Stimulated activated naive B cell treated with anti-CD40 and anti-IgM and Interleukin-4, amounts not matched to agents 10 μg/mL and 1 μg/mL and 100 μg/mL, for 72 hours (primary cell): ENCODE measurements around the gene IQCN.
A peak's percentile ranks its signal among the peaks of the same experiment; 100 is the strongest.

Experiments
- ATAC-seq, 2 donors: fragments of 150-1000 bp; cut with Tn5 transposase; replicated peaks; 2 replicates each; pipeline ENCODE4 v1.10.0; 2021; ENCODE audit warnings: moderate library complexity in 1 of 2
- DNase-seq: peaks from one replicate; pipeline ENCODE4 v3.0.0; 2021
- H3K27ac Mint-ChIP-seq: one replicate; pipeline ENCODE4 v1.8.0; 2022; ENCODE audit warnings: mild to moderate bottlenecking, mixed read lengths
- H3K27me3 Mint-ChIP-seq, 2 donors: one replicate each; pipeline ENCODE4 v1.8.0; 2022; ENCODE audit warnings: mixed read lengths in 2 of 2
- H3K36me3 Mint-ChIP-seq, 2 donors: one replicate each; pipeline ENCODE4 v1.8.0; 2022; ENCODE audit warnings: mixed read lengths in 2 of 2, mild to moderate bottlenecking in 1 of 2
- H3K4me1 Mint-ChIP-seq, 2 donors: one replicate each; pipeline ENCODE4 v1.8.0; 2022; ENCODE audit warnings: mixed read lengths in 2 of 2, mild to moderate bottlenecking in 1 of 2
- H3K4me3 Mint-ChIP-seq, 2 donors: one replicate each; pipeline ENCODE4 v1.8.0; 2022; ENCODE audit warnings: mild to moderate bottlenecking in 2 of 2, mixed read lengths in 2 of 2, moderate library complexity in 1 of 2
- H3K9me3 Mint-ChIP-seq, 2 donors: one replicate each; pipeline ENCODE4 v1.8.0; 2022; ENCODE audit warnings: mixed read lengths in 2 of 2, mild to moderate bottlenecking in 1 of 2

Gene IQCN

DNA sequence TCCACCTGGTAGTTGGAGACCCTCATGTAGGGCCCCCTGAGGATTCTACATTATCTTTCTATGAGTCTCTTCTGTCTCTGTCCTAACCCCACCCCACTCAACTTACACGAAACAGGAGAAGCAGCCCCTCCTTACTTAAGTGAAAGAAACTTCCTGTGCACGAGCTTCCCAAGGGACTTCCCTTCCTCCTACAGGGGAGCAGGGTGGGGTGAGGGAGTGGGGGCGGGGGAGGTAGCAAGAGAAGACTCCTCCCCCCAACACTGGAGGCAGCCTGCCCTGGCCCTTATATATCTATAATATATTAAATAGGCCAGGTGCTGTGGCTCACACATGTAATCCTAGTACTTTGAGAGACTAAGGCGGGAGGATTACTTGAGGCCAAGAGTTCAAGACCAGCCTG, 42.5 kb downstream of the IQCN start:
- Mint-ChIP-seq H3K36me3 (peaks cover 3% of the 10 kb centered on the region in 2 donors), H3K27me3 (peaks cover 73 to 84% of the 10 kb centered on the region in 2 donors), H3K4me3 (no peak overlapping the region), H3K4me1 (peaks cover 34 to 49% of the 10 kb centered on the region in 2 donors), H3K9me3 (peaks cover 6 to 8% of the 10 kb centered on the region in 2 donors), H3K27ac (no peak overlapping the region)
- ATAC-seq (peak; percentile 11 to 20), DNase-seq (no peak)

DNA sequence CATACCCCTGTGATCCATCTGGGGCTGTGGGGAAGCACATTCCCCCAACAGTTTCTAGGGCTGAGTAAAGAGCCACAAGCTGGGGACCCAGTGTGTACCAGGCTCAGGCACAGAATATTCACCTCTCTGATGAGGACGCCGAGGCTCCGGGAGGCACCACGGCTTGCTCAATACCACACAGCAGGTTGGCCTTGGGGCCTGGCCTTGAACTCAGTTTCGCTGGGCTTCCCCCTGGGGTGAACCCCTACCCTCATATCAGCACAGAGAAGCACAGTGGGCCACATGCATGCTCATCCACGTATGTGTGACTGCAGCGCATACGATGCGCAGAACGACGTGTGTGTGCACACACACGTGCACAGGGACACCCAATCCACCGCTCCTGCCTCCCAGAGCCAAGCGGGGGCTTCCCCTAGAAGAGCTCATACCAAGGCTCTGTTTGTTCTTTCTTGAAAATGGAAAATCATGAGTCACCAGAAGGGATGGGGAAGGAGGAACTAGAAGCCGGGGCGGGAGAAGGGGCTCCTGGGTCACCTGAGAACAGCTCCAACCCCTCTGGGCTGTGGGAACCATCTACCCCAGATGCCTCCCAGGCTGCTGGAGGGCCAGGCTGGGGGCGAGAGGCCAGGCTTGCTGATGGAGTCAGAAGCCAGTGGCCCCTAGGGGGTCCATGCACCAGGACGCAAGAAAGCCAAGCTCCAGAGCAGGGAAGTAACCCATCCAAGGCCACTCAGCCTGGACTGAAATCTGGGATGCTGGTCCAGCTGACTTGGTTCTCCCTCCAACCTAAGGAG, 43.1 kb downstream of the IQCN start:
- Mint-ChIP-seq H3K27me3 (peaks cover 70 to 83% of the 10 kb centered on the region in 2 donors), H3K4me3 (no peak overlapping the region), H3K4me1 (peaks cover 37 to 51% of the 10 kb centered on the region in 2 donors), H3K9me3 (peaks cover 6 to 8% of the 10 kb centered on the region in 2 donors), H3K27ac (peak overlapping the region; percentile 32), H3K36me3 (peaks cover 3% of the 10 kb centered on the region in 2 donors)
- DNase-seq (no peak), ATAC-seq (peak; percentile 55 to 68)

DNA sequence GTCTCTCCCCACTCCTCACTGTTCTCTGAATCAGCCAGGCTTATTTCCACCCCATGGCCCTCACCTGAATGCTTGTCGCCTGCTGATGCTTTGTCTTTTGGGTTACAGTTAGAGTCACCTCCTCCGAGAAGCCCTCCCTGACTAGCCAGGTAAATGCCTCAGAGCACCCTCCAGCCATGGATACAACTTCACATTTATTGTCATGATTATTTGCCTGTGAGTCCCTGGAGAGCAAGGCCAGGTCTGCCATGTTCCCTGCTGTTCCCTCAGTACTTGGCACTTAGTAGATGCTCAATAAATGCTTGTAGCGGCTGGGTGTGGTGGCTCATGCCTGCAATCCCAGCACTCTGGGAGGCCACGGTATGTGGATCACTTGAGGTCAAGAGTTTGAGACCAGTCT, 44.3 kb downstream of the IQCN start:
- Mint-ChIP-seq H3K4me1 (peaks cover 46 to 62% of the 10 kb centered on the region in 2 donors), H3K9me3 (peaks cover 6 to 8% of the 10 kb centered on the region in 2 donors), H3K27ac (no peak overlapping the region), H3K4me3 (no peak overlapping the region), H3K27me3 (peaks cover 70 to 83% of the 10 kb centered on the region in 2 donors), H3K36me3 (peaks cover 3% of the 10 kb centered on the region in 2 donors)
- ATAC-seq (no peak), DNase-seq (no peak)

DNA sequence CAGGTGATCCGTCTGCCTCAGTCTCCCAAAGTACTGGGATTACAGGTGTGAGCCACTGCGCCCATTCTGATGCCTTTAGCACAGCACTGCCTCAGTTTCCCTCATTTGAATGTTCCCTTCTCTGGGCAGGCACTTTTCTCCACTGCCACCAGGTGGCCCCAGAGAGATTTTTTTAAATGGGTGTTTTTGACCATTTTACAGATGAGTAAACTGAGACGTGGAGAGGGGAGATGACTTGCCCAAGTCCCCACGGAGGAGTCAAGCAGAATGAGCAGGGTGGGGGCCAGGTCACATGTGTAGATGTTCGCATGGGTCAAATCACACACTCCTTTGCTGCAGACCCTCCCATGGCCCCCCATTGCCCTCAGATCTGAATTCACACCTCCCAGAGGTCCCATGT, 44.8 kb downstream of the IQCN start:
- Mint-ChIP-seq H3K9me3 (peaks cover 6 to 8% of the 10 kb centered on the region in 2 donors), H3K27me3 (peaks cover 70 to 83% of the 10 kb centered on the region in 2 donors), H3K36me3 (peaks cover 5 to 7% of the 10 kb centered on the region in 2 donors), H3K4me1 (peaks cover 50 to 65% of the 10 kb centered on the region in 2 donors), H3K27ac (no peak overlapping the region), H3K4me3 (no peak overlapping the region)
- DNase-seq: no peak
- no peak for ATAC-seq

DNA sequence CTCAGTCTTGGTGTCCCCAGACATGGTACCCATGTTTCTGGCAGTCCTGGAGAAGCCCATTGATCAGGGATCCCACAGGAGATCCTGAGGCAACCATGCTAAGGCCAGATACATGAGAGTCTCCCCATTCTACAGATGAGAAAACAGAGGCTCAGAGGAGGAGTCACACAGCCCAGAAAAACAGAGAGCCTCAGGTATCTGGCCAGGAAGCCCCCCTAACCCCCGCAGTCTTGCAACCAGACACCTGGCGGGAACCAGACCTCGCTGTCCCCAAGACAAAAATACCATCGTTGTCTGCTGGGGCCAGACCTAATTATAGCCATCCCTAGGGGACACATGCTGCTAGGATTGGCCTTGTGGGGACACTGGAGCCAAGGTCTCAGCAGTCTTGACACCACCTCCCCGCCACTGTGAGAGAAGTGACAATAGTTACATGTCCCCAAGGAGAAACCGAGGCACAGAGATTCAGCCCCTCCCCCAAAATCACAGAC, 46.4 kb downstream of the IQCN start:
- no peaks in the 10 kb centered on the region for H3K9me3 Mint-ChIP-seq
- H3K4me1 Mint-ChIP-seq: peaks cover 52 to 60% of the 10 kb centered on the region in 2 donors
- no peak overlapping the region for H3K27ac Mint-ChIP-seq
- H3K4me3 Mint-ChIP-seq: no peak overlapping the region
- ATAC-seq (no peak), DNase-seq (no peak)
- H3K27me3 Mint-ChIP-seq: peaks cover 69 to 79% of the 10 kb centered on the region in 2 donors
- H3K36me3 Mint-ChIP-seq: peaks cover 8 to 10% of the 10 kb centered on the region in 2 donors

DNA sequence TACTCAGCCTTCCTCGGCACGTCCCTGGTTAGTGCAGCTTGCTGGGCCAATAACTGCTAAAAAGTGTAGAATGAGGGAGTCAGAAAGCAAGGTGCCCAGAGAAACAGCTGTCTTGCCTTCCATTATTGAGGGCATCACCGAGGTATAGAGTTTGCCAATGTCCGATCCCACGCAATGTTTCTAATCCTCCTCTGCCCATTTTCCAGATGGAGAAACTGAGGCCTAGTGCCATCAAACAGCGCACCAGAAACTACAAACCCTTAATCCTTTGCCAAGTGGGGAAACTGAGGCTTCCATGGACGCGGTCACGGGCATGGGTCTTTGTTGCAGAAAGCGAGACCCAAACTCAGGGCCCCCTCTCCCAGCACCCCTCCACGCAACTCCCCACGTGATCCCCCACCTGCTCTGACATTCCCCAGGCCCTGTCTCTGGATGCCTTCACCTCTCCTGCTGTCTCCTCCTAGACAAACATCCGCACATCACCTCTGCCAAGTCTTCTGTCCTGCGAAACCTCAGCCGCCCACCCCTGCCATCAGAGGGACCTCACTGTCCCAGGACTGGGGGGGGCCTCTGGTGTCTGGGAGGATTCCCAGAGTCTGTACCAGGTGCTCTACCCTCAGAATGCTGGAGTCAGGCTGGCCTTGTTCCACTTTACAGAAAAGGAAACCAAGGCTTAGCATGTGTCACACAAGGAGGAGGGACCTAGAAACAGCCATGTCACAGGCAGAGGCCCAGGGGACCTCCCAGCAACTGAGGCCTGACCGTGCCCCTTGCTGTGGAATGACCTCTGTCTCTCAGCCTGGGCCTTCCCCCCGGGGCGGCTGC, 47.1 kb downstream of the IQCN start:
- DNase-seq (no peak), ATAC-seq (no peak)
- Mint-ChIP-seq H3K36me3 (peaks cover 8 to 10% of the 10 kb centered on the region in 2 donors), H3K27me3 (peaks cover 68 to 79% of the 10 kb centered on the region in 2 donors), H3K4me3 (peak overlapping the region in 1 of 2 donors; percentile 50), H3K4me1 (peaks cover 47 to 54% of the 10 kb centered on the region in 2 donors), H3K9me3 (no peaks in the 10 kb centered on the region), H3K27ac (no peak overlapping the region)

DNA sequence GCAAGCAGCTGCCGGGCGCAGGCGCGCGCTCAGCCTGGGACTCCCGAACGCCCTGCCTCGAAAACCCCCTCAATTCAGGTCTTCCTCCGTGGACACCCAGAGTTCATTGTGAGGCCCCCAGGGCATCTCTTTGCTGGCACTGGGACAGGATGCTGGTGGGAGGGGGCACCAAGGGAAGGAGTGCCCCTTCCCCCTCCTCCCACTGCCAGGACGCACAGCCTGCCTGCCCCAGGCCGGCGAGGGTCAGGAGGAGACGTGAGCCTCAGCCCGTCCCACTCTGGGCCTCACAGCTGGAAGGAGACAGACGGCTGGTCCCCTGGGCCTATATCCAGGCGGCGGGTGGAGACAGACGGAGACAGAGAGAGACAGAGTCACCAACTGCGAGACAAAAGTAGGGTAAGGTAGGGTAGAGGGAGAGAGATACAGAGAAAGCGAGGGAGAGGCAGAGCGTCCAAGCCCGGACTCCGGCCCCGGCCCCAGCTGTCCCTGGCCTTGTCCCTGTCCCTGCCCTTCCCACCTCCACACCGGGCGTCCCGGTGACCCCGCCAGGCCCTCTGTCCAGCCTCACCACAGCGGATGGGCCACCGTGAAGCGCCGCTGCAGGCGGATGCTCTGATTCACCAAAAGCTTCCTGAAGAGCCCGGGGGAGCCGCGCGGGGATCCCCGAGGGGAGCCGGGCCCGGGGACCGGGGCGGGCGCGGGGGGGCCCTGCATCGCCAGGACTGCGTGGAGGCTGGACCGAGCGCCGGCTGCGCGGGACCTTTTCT, 48.4 kb downstream of the IQCN start, which contains the start of gene PDE4C:
Gene PDE4C, minus strand, starts transcription at position 737 of the 767 bp plus-strand sequence. Its CDS starts 23 bp downstream, at position 714.
- H3K27ac Mint-ChIP-seq: peak within 1 kb of the TSS; percentile 90
- H3K9me3 Mint-ChIP-seq: no peaks in the 10 kb centered on the region
- ATAC-seq (no peak), DNase-seq (no peak)
- peak within 1 kb of the TSS; percentile 71 to 89 for H3K4me3 Mint-ChIP-seq
- H3K27me3 Mint-ChIP-seq: peaks cover 75 to 83% of the 10 kb centered on the region in 2 donors
- H3K36me3 Mint-ChIP-seq: peaks cover 8 to 10% of the 10 kb centered on the region in 2 donors
- peaks cover 37 to 47% of the 10 kb centered on the region in 2 donors for H3K4me1 Mint-ChIP-seq

DNA sequence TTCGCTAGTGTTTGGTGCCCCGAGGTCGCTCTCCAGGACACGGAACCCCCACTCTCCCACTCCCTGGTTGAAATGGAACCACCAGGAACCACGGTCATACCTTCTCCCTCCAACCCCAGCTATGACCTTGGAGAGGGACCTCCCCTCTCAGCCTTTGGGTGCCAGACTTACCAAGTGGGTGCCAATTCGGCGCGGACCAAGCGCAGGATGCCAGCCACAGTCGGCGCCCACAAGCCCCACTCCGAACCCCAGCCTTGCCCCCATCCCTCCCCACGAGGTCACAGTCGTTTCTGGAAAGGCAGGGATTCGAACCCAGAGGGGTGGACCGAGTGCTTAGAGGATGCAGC, 48.9 kb downstream of the IQCN start:
- peaks cover 8 to 10% of the 10 kb centered on the region in 2 donors for H3K36me3 Mint-ChIP-seq
- no peak overlapping the region for H3K27ac Mint-ChIP-seq
- H3K27me3 Mint-ChIP-seq: peaks cover 74 to 83% of the 10 kb centered on the region in 2 donors
- H3K9me3 Mint-ChIP-seq: no peaks in the 10 kb centered on the region
- peaks cover 35 to 44% of the 10 kb centered on the region in 2 donors for H3K4me1 Mint-ChIP-seq
- ATAC-seq (no peak), DNase-seq (no peak)
- H3K4me3 Mint-ChIP-seq: peak overlapping the region; percentile 71 to 89

DNA sequence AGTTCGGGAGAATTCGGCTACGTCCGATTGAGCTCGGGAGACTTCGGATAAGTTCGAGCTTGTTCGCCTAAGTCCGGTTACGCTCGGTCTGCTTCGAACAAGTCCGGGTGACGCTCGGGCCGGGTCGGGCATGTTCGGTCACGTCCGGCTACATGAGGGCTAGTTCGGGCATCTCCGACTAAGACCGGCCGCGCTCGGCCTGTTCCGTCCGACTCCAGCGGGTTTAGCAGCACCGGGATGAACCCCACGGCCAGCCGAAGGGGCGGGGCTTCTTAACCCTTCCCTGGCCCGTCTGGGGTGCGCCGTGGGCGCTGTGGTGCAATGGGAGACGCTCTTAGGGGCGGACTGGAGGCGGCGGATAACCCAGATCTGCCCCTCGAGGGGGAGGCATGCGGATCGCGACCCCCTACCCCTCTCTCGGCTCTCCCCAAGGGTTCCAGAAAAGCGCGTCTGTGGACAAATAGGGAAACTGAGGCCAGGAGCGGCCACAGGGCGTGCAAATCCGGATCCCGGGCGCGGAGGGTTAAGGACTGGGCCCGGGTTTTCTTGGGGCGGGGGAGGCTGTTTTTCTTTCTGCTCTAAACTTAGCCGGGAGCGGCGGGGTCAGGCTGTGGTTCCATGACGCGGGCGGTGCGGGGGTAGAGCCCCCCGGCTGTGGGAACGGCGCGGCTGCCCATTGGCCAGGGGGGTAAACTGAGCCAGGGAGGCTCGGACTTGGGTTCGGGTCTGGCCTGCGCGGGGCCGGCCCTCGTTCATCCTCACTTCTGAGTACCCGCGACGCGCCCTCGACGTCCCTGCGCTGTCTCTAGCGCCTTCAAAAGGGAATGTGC, 49.5 kb downstream of the IQCN start:
- no peaks in the 10 kb centered on the region for H3K9me3 Mint-ChIP-seq
- peaks cover 76 to 84% of the 10 kb centered on the region in 2 donors for H3K27me3 Mint-ChIP-seq
- H3K4me3 Mint-ChIP-seq: peak overlapping the region; percentile 89 to 92
- DNase-seq (peak; percentile 93), ATAC-seq (peak; percentile 96 to 98)
- peaks cover 38 to 44% of the 10 kb centered on the region in 2 donors for H3K4me1 Mint-ChIP-seq
- peak overlapping the region; percentile 92 for H3K27ac Mint-ChIP-seq
- H3K36me3 Mint-ChIP-seq: peaks cover 8 to 10% of the 10 kb centered on the region in 2 donors

DNA sequence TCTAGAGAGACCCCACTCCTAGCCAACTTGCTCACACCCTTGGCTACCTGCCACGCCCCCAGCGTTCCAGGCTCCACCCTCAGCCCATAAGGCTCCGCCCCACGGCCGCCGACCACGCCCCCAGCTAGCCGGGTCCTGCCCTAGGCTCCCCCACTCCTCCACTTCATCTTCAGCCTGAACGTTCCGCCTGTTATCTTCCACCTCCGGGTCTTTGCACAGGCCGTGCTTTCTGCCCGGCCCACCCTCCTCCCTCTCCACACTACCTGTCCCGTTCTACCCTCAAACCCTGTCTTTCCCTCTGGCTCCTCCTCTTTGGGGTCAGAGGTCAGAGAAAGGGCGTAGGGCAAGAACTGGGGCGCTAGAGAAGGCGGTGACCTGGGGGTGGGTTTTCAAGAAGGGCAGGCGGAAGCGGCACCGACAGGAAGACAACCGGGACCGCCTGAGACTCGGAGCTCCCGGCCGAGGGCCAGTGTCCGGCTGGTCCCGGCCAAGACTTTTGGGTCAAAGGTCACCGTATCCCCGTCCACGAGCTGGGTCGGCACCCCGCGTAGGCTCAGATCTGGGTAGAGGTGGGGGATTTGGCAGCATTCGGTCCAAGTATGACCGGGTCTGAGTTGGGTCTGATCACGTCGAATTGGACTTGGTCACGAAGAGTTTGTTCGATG, 50.3 kb downstream of the IQCN start:
- Mint-ChIP-seq H3K4me1 (peaks cover 39 to 44% of the 10 kb centered on the region in 2 donors), H3K4me3 (peak overlapping the region; percentile 89 to 92), H3K9me3 (no peaks in the 10 kb centered on the region), H3K36me3 (peaks cover 8 to 10% of the 10 kb centered on the region in 2 donors), H3K27me3 (peaks cover 73 to 81% of the 10 kb centered on the region in 2 donors), H3K27ac (peak overlapping the region; percentile 92)
- peak; percentile 43 for DNase-seq
- peak; percentile 40 to 47 for ATAC-seq

DNA sequence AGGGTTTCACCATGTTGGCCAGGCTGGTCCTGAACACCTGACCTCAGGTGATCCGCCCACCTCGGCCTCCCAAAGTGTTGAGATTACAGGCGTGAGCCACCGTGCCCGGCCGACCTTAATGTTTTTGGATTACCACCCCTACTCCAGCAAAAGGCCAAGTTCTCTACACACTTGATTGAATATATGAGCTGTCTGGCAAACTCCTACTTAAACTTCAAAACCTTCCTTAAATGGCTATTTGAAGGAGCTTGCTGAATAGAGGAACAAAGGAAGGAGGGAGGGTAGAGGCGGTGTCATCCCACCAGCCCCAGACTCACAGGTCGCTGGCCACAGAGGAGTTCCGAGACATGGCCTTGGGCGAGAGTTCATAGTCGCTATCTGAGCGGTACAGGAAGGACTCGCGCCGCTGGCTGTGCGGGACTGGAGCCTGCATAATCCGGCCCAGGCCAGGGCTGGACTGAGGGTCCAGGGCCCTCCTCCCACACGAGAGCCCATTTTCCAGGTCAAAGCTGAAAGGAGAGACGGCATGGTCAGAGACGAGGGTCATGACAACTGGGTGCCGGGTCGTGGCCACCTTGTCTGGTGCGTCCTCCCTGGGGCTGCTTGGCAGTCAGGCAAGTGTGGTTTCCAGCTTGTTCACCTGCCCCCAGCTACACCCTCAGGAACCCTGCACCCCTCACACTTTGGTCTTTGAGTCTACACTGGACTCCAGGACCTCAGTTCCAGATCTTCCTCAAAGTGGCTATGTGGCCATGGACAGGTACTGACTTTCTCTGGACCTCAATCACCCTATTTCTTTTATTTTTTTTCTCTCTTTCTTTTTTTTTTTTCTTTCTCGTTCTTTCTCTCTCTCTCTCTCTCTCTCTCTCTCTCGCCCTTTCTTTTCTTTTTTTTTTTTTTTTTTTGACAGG, 52.2 kb downstream of the IQCN start:
- peaks cover 8 to 10% of the 10 kb centered on the region in 2 donors for H3K36me3 Mint-ChIP-seq
- peaks cover 34% of the 10 kb centered on the region in 2 donors for H3K4me1 Mint-ChIP-seq
- H3K27ac Mint-ChIP-seq: no peak overlapping the region
- no peaks in the 10 kb centered on the region for H3K9me3 Mint-ChIP-seq
- no peak overlapping the region for H3K4me3 Mint-ChIP-seq
- peaks cover 66 to 70% of the 10 kb centered on the region in 2 donors for H3K27me3 Mint-ChIP-seq
- no peak for DNase-seq
- ATAC-seq: no peak
